PFSK-1 (cell line): ENCODE data around the gene TOX2.

Experiments used
- POLR2AphosphoS5 ChIP-seq: IDR thresholded peaks from 2 replicates; pipeline ENCODE4 v1.6.1; 2012; ENCODE audit warnings: low read depth, mild to moderate bottlenecking, control low read depth, low read length, moderate library complexity
- REST ChIP-seq, 2 experiments: IDR thresholded peaks; 2 replicates each; pipeline versions ENCODE4 v1.6.1 to v1.8.0; 2011 to 2012; ENCODE audit warnings: low read depth in 2 of 2, low read length in 2 of 2, control low read depth in 1 of 2, inconsistent platforms in 1 of 2, mild to moderate bottlenecking in 1 of 2, moderate library complexity in 1 of 2; ENCODE audit not compliant: insufficient read depth in 1 of 2
- SIN3A ChIP-seq: IDR thresholded peaks from 2 replicates; pipeline ENCODE4 v1.6.1; 2012; ENCODE audit warnings: mild to moderate bottlenecking, low read length, moderate library complexity, borderline replicate concordance; ENCODE audit not compliant: insufficient read depth
- TAF1 ChIP-seq: IDR thresholded peaks from 2 replicates; pipeline ENCODE4 v1.6.1; 2012; ENCODE audit warnings: low read length, control low read depth, borderline replicate concordance; ENCODE audit not compliant: insufficient read depth

GRCh38 chr20:43988451-43988850 lies 73.8 kb downstream of the TOX2 start:
- TF ChIP-seq SIN3A (no peak), POLR2AphosphoS5 (no peak), REST (IDR thresholded peaks at IDR 0.05; ENCODE audit: insufficient read depth in 1 of 2, low read depth in 2 of 2, low read length in 2 of 2) (no peak), TAF1 (no peak)
